AG04449 (cell line): ENCODE measurements around the gene S100A9.

Experiments used
- CTCF ChIA-PET: fragments of 350-600 bp; formaldehyde crosslinking; extraction: SDS; loops from one replicate; lab custom pipeline; 2021; ENCODE audit warnings: antibody characterized with exemption; lab: Yijun Ruan, JAX
- POLR2A ChIA-PET: fragments of 400-600, 350-600 bp; formaldehyde crosslinking; extraction: SDS; loops from one replicate; lab custom pipeline; 2020; ENCODE audit warnings: antibody characterized with exemption, inconsistent platforms; lab: Yijun Ruan, JAX
- DNase-seq: peaks from one replicate; pipeline ENCODE4 v3.0.0-alpha.2; 2010; ENCODE audit warnings: low read depth, low spot score
- H3K4me3 ChIP-seq: 2 replicates; pipeline ENCODE4 v1.5.1; 2011; ENCODE audit warnings: low read depth, mild to moderate bottlenecking, control low read depth, low read length
- CTCF ChIP-seq: IDR thresholded peaks from one replicate; pipeline ENCODE4 v1.5.1; 2011; ENCODE audit warnings: mild to moderate bottlenecking, moderate library complexity, low read length, control low read depth, inconsistent platforms; ENCODE audit not compliant: insufficient read depth; ENCODE audit errors: missing control alignments

The S100A9 gene

GRCh38 chr1:153364156-153364555 is 6.5 kb downstream of the S100A9 start:
- TF ChIP-seq CTCF, result no peak
- ChIA-PET POLR2A (no interaction called here), CTCF (interaction anchor here (1.8 kb wide), 1 partner anchor 12 kb away, joined by 5 read pairs; no protein-coding TSS in a partner anchor)
- DNase-seq, result no peak
- H3K4me3 ChIP-seq, result no peak overlapping the region

- POLR2A ChIA-PET, result no interaction called here
- DNase-seq, result no peak
- TF ChIP-seq CTCF, result no peak
- no peak overlapping the region for H3K4me3 ChIP-seq
- CTCF ChIA-PET, result interaction anchor here (1.8 to 1.9 kb wide), 2 partner anchors 10 to 13 kb away, joined by 4 to 5 read pairs; no protein-coding TSS in a partner anchor
Observed at GRCh38 chr1:153364766-153365666, 7.4 kb downstream of the S100A9 start.

- ChIA-PET POLR2A (no interaction called here), CTCF (interaction anchor here (1.8 to 1.9 kb wide), 2 partner anchors 10 to 14 kb away, joined by 4 to 5 read pairs; no protein-coding TSS in a partner anchor)
- TF ChIP-seq CTCF, result no peak
Observed at GRCh38 chr1:153365696-153366095, 8.0 kb downstream of the S100A9 start.

GRCh38 chr1:153366261-153366660 is 8.6 kb downstream of the S100A9 start:
- CTCF ChIA-PET, result interaction anchor here (1.7 to 1.9 kb wide), 2 partner anchors 9 to 11 kb away, joined by 4 read pairs; partner anchors contain the start of gene S100A9
- DNase-seq, result no peak
- no peak for TF ChIP-seq CTCF
- H3K4me3 ChIP-seq, result no peak overlapping the region
- POLR2A ChIA-PET, result no interaction called here

More at GRCh38 chr1:153365696-153366095, 8.0 kb downstream of the S100A9 start:
- H3K4me3 ChIP-seq, result no peak overlapping the region
- no peak for DNase-seq

DNA sequence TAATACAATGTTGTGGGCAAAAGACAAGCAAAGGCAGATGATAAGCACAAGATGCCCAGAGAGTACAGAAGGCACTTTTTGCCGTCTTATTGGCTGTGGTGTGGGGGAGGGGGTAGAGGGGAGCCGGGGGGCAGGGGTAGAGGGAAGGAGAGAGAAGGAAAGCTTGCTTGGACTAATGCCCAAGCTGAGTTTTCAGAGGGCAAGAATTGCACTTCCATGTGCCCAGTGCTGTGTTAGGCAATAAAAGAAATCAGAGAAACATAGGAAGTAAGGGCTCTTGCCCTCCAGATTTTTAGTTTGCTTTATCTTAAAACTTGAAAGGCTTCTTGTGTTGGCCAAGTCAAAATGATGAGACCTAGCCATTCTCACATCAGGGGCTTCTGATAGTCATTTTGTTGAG is 9.4 kb downstream of the S100A9 start:
- DNase-seq, result no peak
- POLR2A ChIA-PET, result no interaction called here
- no peak overlapping the region for H3K4me3 ChIP-seq
- no peak for TF ChIP-seq CTCF
- CTCF ChIA-PET, result interaction anchor here (1.7 kb wide), 1 partner anchor 10 kb away, joined by 4 read pairs; the partner anchor contains the start of gene S100A9

GRCh38 chr1:153368495-153368894 is 10.8 kb downstream of the S100A9 start:
- H3K4me3 ChIP-seq, result no peak overlapping the region
- no peak for DNase-seq
- ChIA-PET CTCF (interaction anchor here (1.4 kb wide), 1 partner anchor 16 kb away, joined by 3 read pairs; no protein-coding TSS in a partner anchor), POLR2A (no interaction called here)
- TF ChIP-seq CTCF, result no peak
